HEK293 (cell line): ENCODE data around the gene DUSP14.
A peak's percentile ranks its signal among the peaks of the same experiment; 100 is the strongest.

ENCODE experiments used
- CTCF ChIA-PET: fragments of 350-600 bp; formaldehyde crosslinking; extraction: SDS; loops from one replicate; lab custom pipeline; 2021; ENCODE audit warnings: antibody characterized with exemption; lab: Yijun Ruan, JAX
- POLR2A ChIA-PET: fragments of 300-600 bp; formaldehyde crosslinking; extraction: SDS; loops from one replicate; lab custom pipeline; 2020; ENCODE audit warnings: antibody characterized with exemption, inconsistent platforms; lab: Yijun Ruan, JAX
- H3K27ac ChIP-seq: fragments of 200-500 bp; sonication (Bioruptor generic); 2 replicates; pipeline ENCODE4 v1.5.1; 2014; ENCODE audit warnings: low read depth, low read length, control low read depth, inconsistent platforms; ENCODE audit errors: extremely low read depth
- H3K36me3 ChIP-seq, 2 experiments: fragments of 200-500 bp in 1 of 2; sonication (Bioruptor generic) in 1 of 2; 1 replicate in 1 of 2; 2 replicates in 1 of 2; pipeline ENCODE4 v1.5.1; 2014 to 2017; ENCODE audit warnings: inconsistent platforms in 2 of 2, low read length in 2 of 2; ENCODE audit not compliant: control insufficient read depth in 2 of 2, insufficient read depth in 1 of 2
- H3K4me1 ChIP-seq: fragments of 200-500 bp; sonication (Bioruptor generic); 2 replicates; pipeline ENCODE4 v1.5.1; 2014; ENCODE audit warnings: mild to moderate bottlenecking, low read length, inconsistent platforms; ENCODE audit not compliant: control insufficient read depth, insufficient read depth
- H3K4me3 ChIP-seq: 2 replicates; pipeline ENCODE4 v1.5.1; 2011; ENCODE audit warnings: low read depth, mild to moderate bottlenecking, control low read depth, low read length, moderate library complexity
- H3K9me3 ChIP-seq: fragments of 200-500 bp; sonication (Bioruptor generic); 2 replicates; pipeline ENCODE4 v1.5.1; 2014; ENCODE audit warnings: low read depth, low read length, inconsistent platforms; ENCODE audit not compliant: control insufficient read depth, insufficient read depth
- ATF2 ChIP-seq: fragments of 450-650 bp; formaldehyde crosslinking; IDR thresholded peaks from 2 replicates; pipeline ENCODE4 v1.5.1; 2016; ENCODE audit warnings: missing biosample characterization, missing genetic modification characterization, low read depth
- ELK4 ChIP-seq: IDR thresholded peaks from 2 replicates; pipeline ENCODE4 v1.6.1; 2011; ENCODE audit warnings: mild to moderate bottlenecking, low read depth, low read length, borderline replicate concordance
- HOXD13 ChIP-seq: sonication (generic); formaldehyde crosslinking; IDR thresholded peaks from 2 replicates; pipeline ENCODE4 v1.8.0; 2022; ENCODE audit warnings: missing genetic modification reagents, borderline replicate concordance
- SP2 ChIP-seq: fragments of 450-650 bp; formaldehyde crosslinking; IDR thresholded peaks from 2 replicates; pipeline ENCODE4 v1.5.1; 2016; ENCODE audit warnings: missing biosample characterization, missing genetic modification characterization
- SP7 ChIP-seq: fragments of 450-650 bp; formaldehyde crosslinking; IDR thresholded peaks from 2 replicates; pipeline ENCODE4 v1.5.1; 2016; ENCODE audit warnings: missing biosample characterization, missing genetic modification characterization
- WT1 ChIP-seq: fragments of 450-650 bp; formaldehyde crosslinking; IDR thresholded peaks from 2 replicates; pipeline ENCODE4 v1.5.1; 2016; ENCODE audit warnings: missing biosample characterization, missing genetic modification characterization
- ZBTB10 ChIP-seq: fragments of 450-650 bp; formaldehyde crosslinking; IDR thresholded peaks from 2 replicates; pipeline ENCODE4 v1.5.1; 2016; ENCODE audit warnings: missing biosample characterization, missing genetic modification characterization
- ZBTB26 ChIP-seq: fragments of 450-650 bp; formaldehyde crosslinking; optimal IDR thresholded peaks from 2 replicates; pipeline ENCODE3; 2016; ENCODE audit warnings: missing biosample characterization, mild to moderate bottlenecking, missing genetic modification characterization
- ZBTB7A ChIP-seq: fragments of 450-650 bp; formaldehyde crosslinking; IDR thresholded peaks from 2 replicates; pipeline ENCODE4 v1.5.1; 2016; ENCODE audit warnings: low read depth, missing biosample characterization, missing genetic modification characterization
- ZEB2 ChIP-seq: fragments of 450-650 bp; formaldehyde crosslinking; IDR thresholded peaks from 2 replicates; pipeline ENCODE4 v1.5.1; 2016; ENCODE audit warnings: missing biosample characterization, missing genetic modification characterization
- ZNF140 ChIP-seq: fragments of 450-650 bp; formaldehyde crosslinking; IDR thresholded peaks from 2 replicates; pipeline ENCODE4 v1.5.1; 2016; ENCODE audit warnings: missing biosample characterization, missing genetic modification characterization
- ZNF24 ChIP-seq: fragments of 450-650 bp; formaldehyde crosslinking; IDR thresholded peaks from 2 replicates; pipeline ENCODE4 v1.5.1; 2016; ENCODE audit warnings: missing biosample characterization, missing genetic modification characterization
- ZNF354C ChIP-seq: fragments of 450-650 bp; formaldehyde crosslinking; IDR thresholded peaks from 2 replicates; pipeline ENCODE4 v1.5.1; 2016; ENCODE audit warnings: missing biosample characterization, missing genetic modification characterization, low read depth, borderline replicate concordance
- ZNF37A ChIP-seq: fragments of 450-650 bp; IDR thresholded peaks from 2 replicates; pipeline ENCODE4 v1.5.1; 2018; ENCODE audit warnings: missing biosample characterization, missing genetic modification characterization
- ZNF423 ChIP-seq: fragments of 450-650 bp; formaldehyde crosslinking; IDR thresholded peaks from 2 replicates; pipeline ENCODE4 v1.5.1; 2016; ENCODE audit warnings: missing biosample characterization, missing genetic modification characterization
- ZNF549 ChIP-seq: fragments of 450-650 bp; IDR thresholded peaks from 2 replicates; pipeline ENCODE4 v1.5.1; 2018; ENCODE audit warnings: missing biosample characterization, missing genetic modification characterization, mild to moderate bottlenecking, inconsistent platforms, moderate library complexity
- ZNF555 ChIP-seq: fragments of 450-650 bp; formaldehyde crosslinking; conservative IDR thresholded peaks from 2 replicates; pipeline ENCODE4 v1.5.1; 2017; ENCODE audit warnings: missing biosample characterization, mild to moderate bottlenecking, missing genetic modification characterization, inconsistent platforms
- ZNF600 ChIP-seq: fragments of 450-650 bp; formaldehyde crosslinking; IDR thresholded peaks from 2 replicates; pipeline ENCODE4 v1.5.1; 2016; ENCODE audit warnings: missing biosample characterization, missing genetic modification characterization
- ZNF776 ChIP-seq: fragments of 450-650 bp; formaldehyde crosslinking; IDR thresholded peaks from 2 replicates; pipeline ENCODE4 v1.5.0; 2017; ENCODE audit warnings: missing biosample characterization, missing genetic modification characterization, borderline replicate concordance
- ZNF837 ChIP-seq: fragments of 450-650 bp; formaldehyde crosslinking; IDR thresholded peaks from 2 replicates; pipeline ENCODE4 v1.5.1; 2016; ENCODE audit warnings: missing biosample characterization, missing genetic modification characterization
- TF ChIP-seq, protein P1 (sequence below): fragments of 450-650 bp; formaldehyde crosslinking; IDR thresholded peaks from 2 replicates; pipeline ENCODE4 v1.5.1; 2016; ENCODE audit warnings: missing biosample characterization, missing genetic modification characterization

DUSP14 gene

GRCh38 chr17:37506678-37507077 lies 17.0 kb downstream of the DUSP14 start:
- ChIA-PET POLR2A (no interaction called here), CTCF (interaction anchor here (0.6 to 2.4 kb wide), 6 partner anchors 12 to 264 kb away, joined by 3 to 9 read pairs (median 4); no protein-coding TSS in a partner anchor)
- Histone ChIP-seq H3K27ac (no peak overlapping the region), H3K36me3 (peaks cover 6 to 20% of the 10 kb centered on the region in 2 experiments; a peak in 2 of 3 replicates), H3K4me3 (no peak overlapping the region), H3K4me1 (no peaks in the 10 kb centered on the region), H3K9me3 (no peaks in the 10 kb centered on the region)
- TF ChIP-seq, protein P1, sequence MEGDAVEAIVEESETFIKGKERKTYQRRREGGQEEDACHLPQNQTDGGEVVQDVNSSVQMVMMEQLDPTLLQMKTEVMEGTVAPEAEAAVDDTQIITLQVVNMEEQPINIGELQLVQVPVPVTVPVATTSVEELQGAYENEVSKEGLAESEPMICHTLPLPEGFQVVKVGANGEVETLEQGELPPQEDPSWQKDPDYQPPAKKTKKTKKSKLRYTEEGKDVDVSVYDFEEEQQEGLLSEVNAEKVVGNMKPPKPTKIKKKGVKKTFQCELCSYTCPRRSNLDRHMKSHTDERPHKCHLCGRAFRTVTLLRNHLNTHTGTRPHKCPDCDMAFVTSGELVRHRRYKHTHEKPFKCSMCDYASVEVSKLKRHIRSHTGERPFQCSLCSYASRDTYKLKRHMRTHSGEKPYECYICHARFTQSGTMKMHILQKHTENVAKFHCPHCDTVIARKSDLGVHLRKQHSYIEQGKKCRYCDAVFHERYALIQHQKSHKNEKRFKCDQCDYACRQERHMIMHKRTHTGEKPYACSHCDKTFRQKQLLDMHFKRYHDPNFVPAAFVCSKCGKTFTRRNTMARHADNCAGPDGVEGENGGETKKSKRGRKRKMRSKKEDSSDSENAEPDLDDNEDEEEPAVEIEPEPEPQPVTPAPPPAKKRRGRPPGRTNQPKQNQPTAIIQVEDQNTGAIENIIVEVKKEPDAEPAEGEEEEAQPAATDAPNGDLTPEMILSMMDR (tag by site-specific recombination), result peak; percentile 66
- TF ChIP-seq ZNF837 (tag by site-specific recombination), result no peak
- no peak for TF ChIP-seq SP7
- no peak for TF ChIP-seq ZNF24
- TF ChIP-seq ZEB2 (tag by site-specific recombination), result no peak
- TF ChIP-seq ZNF600 (tag by site-specific recombination), result peak; percentile 71; the same call in 1 of the 2 replicates

- ChIA-PET POLR2A (no interaction called here), CTCF (interaction anchor here (0.6 to 2.4 kb wide), 6 partner anchors 12 to 271 kb away, joined by 3 to 9 read pairs (median 4); no protein-coding TSS in a partner anchor)
- no peaks in the 10 kb centered on the region for H3K4me1 ChIP-seq
- TF ChIP-seq ELK4, result no peak
- TF ChIP-seq ATF2 (tag by site-specific recombination), result no peak
- TF ChIP-seq ZNF555, result no peak
- TF ChIP-seq HOXD13 (CRISPR knock-in tag), result no peak
- H3K27ac ChIP-seq, result no peak overlapping the region
- peaks cover 6 to 23% of the 10 kb centered on the region in 2 experiments; a peak in 2 of 3 replicates for H3K36me3 ChIP-seq
- H3K9me3 ChIP-seq, result no peaks in the 10 kb centered on the region
- H3K4me3 ChIP-seq, result no peak overlapping the region
Measured at GRCh38 chr17:37507111-37507510, 17.4 kb downstream of the DUSP14 start.

DNA sequence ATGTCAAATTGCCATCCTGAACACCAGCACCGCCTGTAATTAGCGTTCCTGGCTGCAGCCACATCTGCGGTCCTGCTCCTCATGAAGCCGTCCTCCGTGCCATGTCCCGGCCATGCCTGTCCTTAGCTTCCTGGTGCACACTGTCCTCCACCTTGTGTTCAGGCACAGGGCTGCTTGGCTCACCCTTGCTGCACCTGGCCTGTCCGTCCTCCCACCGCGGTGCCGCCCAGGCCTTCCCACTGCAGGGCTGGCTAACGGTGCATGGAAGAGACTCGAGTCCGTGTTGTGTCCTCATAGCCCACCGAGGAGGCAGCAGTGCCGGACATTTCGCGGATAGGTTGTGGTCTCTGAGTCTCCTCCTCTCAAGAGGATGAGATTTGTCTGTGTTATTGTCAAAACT lies 20.4 kb downstream of the DUSP14 start:
- CTCF ChIA-PET, result interaction anchor here (1.2 kb wide), 1 partner anchor 59 kb away, joined by 4 read pairs; no protein-coding TSS in a partner anchor
- Histone ChIP-seq H3K9me3 (no peaks in the 10 kb centered on the region), H3K4me1 (peaks cover 7% of the 10 kb centered on the region), H3K27ac (no peak overlapping the region), H3K36me3 (peaks cover 9 to 41% of the 10 kb centered on the region in 2 experiments), H3K4me3 (no peak overlapping the region)
- POLR2A ChIA-PET, result no interaction called here
- TF ChIP-seq ZNF549, result no peak
- no peak for TF ChIP-seq ZNF776
- no peak for TF ChIP-seq ZNF37A (tag by site-specific recombination)
- TF ChIP-seq ZBTB10, result no peak
- TF ChIP-seq SP2 (tag by site-specific recombination), result no peak
- no peak for TF ChIP-seq WT1
- no peak for TF ChIP-seq ZEB2 (tag by site-specific recombination)
- TF ChIP-seq ZNF354C (tag by site-specific recombination), result no peak
- TF ChIP-seq ZBTB26, result no peak
- no peak for TF ChIP-seq ZBTB7A (tag by site-specific recombination)
- no peak for TF ChIP-seq ZNF140 (tag by site-specific recombination)
- TF ChIP-seq ZNF24, result no peak
- TF ChIP-seq ZNF423, result no peak
